NCI-H146 (cell line): ENCODE data around the gene NMUR1.

Experiments
- DNase-seq: peaks from one replicate; lab custom pipeline; 2025; lab: John Stamatoyannopoulos, UW

NMUR1 gene

DNA sequence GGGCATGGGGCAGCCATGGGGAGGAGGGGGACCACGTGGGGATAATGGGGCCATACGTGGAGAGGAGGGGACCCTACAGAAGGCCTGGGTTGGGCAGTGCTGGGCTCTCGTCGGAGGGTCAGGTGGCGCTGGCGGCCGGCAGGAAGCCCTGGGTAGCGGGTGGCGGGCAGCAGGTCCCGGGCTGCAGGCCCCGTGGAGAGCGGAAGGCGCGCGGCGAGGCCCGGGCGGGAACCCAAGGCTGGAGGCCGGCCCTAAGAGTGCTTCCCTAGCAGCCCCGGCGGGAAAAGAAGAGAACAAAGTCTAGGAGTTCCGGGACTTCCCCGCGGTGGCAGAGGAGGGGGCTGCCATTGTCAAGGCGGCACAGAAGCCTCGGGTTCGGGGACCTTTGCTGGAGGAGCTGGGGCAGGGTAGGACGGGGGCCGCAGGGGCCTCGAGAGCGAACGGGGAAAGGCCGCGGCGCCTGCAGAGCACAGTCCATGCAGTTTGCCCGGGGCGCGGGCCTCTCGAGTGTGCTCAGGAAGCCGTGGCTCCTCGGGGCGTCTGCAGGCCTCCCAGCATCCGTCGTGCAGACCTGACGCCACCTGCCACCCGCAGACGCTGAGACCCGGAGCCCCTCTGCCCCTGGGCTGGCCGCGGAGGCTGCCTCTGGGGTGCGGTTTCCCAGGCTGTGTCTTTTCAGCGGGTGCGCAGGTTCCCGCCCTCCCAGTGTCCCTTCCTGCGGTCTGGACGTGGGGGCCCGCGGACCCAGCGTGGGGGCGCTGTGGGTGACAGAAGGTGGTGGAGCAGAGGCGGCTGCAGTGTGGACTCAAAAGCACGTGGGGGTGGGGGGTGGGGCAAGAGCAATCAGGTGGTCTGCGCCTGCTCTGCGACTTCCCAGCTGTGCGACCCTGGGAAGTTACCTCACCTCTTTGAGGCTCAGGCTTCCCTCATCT, 46.6 kb downstream of the NMUR1 start:
- DNase-seq: no peak

DNA sequence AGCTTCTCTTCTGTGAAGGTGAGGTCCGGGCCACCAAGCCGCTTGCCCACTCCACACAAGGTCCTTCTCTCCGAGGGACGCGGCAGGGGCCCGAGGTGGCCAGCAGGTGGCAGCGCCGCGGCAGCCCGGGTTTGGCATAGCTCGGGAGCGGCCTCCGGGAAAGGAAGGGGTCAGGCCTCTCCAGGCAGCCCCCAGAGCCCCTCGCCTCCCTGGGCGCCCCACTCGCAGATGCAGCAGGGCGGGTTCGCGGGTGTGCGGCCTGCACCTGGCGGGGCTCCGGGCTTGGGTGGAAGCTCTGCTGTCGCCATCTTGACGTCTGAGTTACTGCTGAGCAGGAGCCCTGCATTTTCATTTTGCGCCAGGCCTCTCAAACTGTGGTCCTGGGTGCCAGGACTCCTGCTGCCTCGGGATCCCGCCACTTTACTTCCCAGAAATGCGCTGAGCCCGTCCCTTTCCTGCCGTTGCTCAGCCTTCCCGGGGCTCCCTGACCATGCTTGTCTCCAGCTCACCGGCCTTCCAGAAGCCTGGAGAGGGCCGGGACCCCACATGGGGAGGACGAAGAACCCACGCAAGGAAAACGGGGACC, 47.3 kb downstream of the NMUR1 start:
- peak; percentile 53 for DNase-seq

DNA sequence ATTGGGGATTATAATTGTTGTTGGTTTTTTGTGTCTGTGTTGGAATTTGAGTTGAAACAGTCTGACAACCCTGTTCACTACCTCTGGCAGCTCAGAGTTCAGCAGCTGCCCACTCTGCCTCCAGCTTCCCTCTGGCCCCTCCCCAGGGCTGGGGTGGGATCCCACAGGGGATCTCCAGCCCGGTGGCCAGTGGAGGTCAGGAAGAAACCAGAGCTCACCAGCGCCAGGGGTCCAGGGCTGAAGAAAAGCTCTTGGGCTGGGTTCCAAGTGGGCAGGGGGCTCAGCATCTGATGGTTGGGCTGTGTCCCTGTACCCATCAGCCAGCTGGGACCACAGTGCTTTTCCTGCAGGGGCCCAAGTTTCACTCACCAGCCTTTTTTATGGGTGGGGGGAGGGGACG, 49.5 kb downstream of the NMUR1 start:
- no peak for DNase-seq

DNA sequence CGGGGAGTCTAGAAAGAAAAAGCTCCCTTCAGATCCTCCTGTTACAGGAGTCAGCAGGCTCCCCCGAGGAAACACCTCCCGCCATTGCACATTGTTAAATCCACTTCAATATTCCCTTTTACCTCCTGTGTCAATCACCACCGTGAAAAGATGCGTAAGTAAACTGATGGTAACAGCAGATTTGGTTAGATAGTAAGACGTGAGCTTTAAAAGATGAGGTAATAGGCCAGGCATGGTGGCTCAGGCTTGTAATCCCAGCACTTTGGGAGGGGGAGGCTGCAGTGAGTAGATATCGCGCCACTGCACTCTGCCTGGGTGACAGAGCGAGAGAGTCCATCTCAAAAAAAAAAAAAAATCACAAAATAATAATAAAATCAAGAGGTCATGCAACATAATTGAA, 50.8 kb downstream of the NMUR1 start:
- no peak for DNase-seq

DNA sequence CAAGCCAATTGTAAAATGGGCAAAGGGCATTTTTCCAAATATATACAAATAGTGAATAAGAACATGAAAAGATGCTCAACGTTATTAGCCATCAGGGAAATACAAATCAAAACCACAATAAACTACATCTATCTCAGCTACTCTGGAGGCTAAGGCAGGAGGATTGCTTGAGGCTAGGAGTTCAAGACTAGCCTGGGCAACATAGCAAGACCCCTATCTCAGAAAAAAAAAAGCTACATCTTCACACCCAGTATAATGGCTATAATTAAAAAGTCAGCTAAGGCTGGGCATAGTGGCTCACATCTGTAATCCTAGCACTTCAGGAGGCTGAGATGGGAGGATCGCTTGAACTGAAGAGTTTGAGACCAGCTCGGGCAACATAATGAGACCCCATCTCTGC, 53.3 kb downstream of the NMUR1 start:
- DNase-seq: no peak

DNA sequence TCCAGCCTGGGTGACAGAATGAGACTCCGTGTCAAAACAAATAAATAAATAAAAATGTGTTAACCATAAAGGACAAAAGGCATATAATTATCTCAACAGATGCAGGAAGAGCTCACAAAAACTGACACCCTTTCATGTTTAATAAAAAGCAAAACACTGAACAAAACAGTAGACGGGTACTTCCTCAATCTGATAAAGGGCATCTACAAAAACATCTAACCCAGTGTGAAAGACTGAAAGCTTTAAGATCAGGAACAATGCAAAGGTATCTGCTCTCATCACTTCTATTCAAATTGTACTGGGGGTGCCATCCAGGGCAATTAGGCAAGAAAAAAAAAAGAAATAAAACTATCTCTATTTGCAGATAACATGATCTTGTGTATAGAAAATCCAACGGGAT, 54.3 kb downstream of the NMUR1 start:
- no peak for DNase-seq
